ENCODE results near the gene KHSRP.

GRCh38 chr19:6443986-6444385 lies 19.4 kb upstream of the KHSRP start:
- TF ChIP-seq, protein P1, sequence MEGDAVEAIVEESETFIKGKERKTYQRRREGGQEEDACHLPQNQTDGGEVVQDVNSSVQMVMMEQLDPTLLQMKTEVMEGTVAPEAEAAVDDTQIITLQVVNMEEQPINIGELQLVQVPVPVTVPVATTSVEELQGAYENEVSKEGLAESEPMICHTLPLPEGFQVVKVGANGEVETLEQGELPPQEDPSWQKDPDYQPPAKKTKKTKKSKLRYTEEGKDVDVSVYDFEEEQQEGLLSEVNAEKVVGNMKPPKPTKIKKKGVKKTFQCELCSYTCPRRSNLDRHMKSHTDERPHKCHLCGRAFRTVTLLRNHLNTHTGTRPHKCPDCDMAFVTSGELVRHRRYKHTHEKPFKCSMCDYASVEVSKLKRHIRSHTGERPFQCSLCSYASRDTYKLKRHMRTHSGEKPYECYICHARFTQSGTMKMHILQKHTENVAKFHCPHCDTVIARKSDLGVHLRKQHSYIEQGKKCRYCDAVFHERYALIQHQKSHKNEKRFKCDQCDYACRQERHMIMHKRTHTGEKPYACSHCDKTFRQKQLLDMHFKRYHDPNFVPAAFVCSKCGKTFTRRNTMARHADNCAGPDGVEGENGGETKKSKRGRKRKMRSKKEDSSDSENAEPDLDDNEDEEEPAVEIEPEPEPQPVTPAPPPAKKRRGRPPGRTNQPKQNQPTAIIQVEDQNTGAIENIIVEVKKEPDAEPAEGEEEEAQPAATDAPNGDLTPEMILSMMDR (IDR thresholded peaks at IDR 0.05), result no peak
- TF ChIP-seq EZH2phosphoT487 (IDR thresholded peaks at IDR 0.05), result no peak
